AG09309 (cell line): ENCODE data around the gene GPR15LG.

Experiments used
- DNase-seq: peaks from one replicate; pipeline ENCODE4 v3.0.0-alpha.2; 2010; ENCODE audit warnings: low read depth
- H3K4me3 ChIP-seq: 2 replicates; pipeline ENCODE4 v1.5.1; 2011; ENCODE audit warnings: mild to moderate bottlenecking, low read depth, low read length, moderate library complexity; ENCODE audit not compliant: control insufficient read depth
- TF ChIP-seq, protein P1 (sequence below): IDR thresholded peaks from 2 replicates; pipeline ENCODE4 v1.5.1; 2011; ENCODE audit warnings: mild to moderate bottlenecking, low read depth, low read length, inconsistent platforms; ENCODE audit not compliant: insufficient read depth, control insufficient read depth; ENCODE audit errors: missing control alignments

Gene GPR15LG

DNA sequence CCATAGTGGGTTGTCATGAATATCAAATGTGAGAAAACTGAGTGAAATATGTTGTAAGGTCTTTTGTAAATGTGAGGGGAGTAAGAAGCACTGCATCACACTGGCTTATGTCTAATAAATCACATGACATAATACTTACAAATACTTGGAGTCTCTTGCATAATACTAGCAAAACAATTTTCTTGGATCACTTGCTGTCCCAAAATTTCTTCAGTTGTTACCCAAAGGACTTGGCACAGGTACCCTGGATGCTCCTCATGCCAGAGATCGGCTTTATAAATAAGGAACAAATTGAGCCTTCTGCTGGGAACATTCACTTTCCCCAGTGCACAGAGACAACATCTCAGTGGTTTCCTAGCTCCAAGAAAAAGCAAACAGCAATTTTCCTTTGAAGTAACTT is 56.8 kb downstream of the GPR15LG start:
- H3K4me3 ChIP-seq, result no peak overlapping the region
- TF ChIP-seq, protein P1, sequence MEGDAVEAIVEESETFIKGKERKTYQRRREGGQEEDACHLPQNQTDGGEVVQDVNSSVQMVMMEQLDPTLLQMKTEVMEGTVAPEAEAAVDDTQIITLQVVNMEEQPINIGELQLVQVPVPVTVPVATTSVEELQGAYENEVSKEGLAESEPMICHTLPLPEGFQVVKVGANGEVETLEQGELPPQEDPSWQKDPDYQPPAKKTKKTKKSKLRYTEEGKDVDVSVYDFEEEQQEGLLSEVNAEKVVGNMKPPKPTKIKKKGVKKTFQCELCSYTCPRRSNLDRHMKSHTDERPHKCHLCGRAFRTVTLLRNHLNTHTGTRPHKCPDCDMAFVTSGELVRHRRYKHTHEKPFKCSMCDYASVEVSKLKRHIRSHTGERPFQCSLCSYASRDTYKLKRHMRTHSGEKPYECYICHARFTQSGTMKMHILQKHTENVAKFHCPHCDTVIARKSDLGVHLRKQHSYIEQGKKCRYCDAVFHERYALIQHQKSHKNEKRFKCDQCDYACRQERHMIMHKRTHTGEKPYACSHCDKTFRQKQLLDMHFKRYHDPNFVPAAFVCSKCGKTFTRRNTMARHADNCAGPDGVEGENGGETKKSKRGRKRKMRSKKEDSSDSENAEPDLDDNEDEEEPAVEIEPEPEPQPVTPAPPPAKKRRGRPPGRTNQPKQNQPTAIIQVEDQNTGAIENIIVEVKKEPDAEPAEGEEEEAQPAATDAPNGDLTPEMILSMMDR, result no peak
- DNase-seq, result no peak

DNA sequence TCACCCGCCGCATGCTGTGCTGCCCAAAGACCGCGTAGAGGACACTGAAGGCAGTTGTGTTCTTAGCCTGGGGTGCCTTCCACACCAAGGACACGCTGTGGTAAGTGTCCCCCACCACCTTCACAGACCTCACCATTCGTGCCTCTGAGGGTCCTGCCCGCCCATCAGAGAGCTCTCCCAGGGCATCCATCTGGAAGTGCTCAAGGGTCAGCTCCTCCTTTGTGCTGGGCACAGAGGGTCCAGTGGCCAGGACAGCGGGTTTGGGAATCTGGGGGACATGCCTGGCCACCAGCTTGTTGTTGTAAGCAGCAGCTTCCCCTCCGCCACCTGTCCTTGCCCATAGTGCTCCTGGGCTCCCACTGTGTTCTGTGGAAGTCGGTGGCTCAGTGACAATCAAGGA is 58.8 kb downstream of the GPR15LG start:
- no peak overlapping the region for H3K4me3 ChIP-seq
- no peak for DNase-seq
- TF ChIP-seq, protein P1, result no peak

DNA sequence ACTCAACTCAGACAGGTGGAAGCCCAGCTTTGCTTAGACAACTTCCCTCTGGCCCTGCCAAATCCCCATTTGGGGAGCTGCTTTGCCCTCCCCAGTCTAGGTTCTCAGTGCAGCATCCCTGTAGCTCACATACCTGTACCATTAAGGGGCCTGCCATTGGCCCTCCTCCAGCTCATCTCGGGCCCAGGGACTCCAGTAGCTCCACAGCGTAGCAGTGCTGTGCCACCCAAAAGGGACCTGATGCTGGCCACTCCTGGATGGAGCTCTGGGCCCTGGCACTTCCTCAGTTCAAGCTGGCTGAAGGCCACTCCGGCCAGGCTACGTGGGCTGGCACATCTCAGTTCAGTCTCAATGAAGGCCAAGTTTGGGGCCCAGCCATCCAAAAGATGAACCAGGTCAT is 60.3 kb downstream of the GPR15LG start:
- DNase-seq, result no peak
- H3K4me3 ChIP-seq, result no peak overlapping the region
- TF ChIP-seq, protein P1, result no peak

DNA sequence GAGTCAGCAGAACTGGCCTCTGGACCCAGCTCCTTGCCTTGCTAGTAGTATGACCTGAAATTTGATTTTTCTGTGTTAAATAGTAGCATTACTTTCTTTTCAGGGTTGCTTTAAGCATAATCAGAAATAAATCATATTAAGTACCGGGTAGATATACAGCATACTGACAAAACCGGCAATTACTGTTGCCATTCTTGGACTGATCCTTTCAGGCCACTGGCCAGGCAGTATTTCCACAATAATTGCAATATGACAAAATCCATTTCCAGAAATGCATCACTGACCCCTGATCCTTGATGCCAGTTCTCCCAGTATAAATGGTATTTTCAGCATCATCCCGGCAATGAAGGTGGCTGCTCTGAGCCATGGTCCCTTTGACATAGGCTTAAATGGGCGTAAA is 60.9 kb downstream of the GPR15LG start:
- no peak for DNase-seq
- H3K4me3 ChIP-seq, result no peak overlapping the region
- TF ChIP-seq, protein P1, result no peak
